ENCODE data around the gene ULK4.

DNA sequence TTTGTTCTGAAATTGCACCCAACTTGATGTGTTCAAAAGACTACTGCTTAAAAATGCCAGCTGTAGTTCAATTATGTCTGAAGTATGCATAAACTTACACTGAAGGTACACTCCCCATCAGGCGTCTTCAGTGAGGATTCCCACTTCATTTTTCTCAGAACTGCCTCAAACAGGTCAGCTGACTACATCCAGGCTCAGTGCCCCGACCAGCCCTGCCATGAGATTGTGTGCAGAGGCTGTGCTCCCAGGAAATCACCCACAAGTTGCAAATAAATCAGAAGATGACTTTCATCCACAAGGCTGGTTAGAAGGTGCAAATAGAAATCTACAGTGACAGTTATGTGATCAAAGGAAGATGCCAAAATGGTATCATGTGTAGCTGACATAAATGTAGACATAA lies 711.1 kb downstream of the ULK4 start:
- TF ChIP-seq, protein P1, sequence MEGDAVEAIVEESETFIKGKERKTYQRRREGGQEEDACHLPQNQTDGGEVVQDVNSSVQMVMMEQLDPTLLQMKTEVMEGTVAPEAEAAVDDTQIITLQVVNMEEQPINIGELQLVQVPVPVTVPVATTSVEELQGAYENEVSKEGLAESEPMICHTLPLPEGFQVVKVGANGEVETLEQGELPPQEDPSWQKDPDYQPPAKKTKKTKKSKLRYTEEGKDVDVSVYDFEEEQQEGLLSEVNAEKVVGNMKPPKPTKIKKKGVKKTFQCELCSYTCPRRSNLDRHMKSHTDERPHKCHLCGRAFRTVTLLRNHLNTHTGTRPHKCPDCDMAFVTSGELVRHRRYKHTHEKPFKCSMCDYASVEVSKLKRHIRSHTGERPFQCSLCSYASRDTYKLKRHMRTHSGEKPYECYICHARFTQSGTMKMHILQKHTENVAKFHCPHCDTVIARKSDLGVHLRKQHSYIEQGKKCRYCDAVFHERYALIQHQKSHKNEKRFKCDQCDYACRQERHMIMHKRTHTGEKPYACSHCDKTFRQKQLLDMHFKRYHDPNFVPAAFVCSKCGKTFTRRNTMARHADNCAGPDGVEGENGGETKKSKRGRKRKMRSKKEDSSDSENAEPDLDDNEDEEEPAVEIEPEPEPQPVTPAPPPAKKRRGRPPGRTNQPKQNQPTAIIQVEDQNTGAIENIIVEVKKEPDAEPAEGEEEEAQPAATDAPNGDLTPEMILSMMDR (conservative IDR thresholded peaks at IDR 0.05; ENCODE audit: low read depth, low read length), result no peak
- TF ChIP-seq NFE2L2 (IDR thresholded peaks at IDR 0.05; ENCODE audit: low read depth, low read length) (no peak), MXI1 (IDR thresholded peaks at IDR 0.05; ENCODE audit: borderline replicate concordance, low read depth, low read length) (no peak), RAD21 (IDR thresholded peaks at IDR 0.05; ENCODE audit: low read length) (no peak), POLR2A (IDR thresholded peaks at IDR 0.05; ENCODE audit: low read depth, low read length) (no peak), MAFK (IDR thresholded peaks at IDR 0.05; ENCODE audit: low read depth, low read length) (no peak), RFX5 (IDR thresholded peaks at IDR 0.05; ENCODE audit: low read depth, low read length) (no peak), CEBPB (IDR thresholded peaks at IDR 0.05; ENCODE audit: low read depth, low read length) (no peak)
- TF ChIP-seq, protein P2, sequence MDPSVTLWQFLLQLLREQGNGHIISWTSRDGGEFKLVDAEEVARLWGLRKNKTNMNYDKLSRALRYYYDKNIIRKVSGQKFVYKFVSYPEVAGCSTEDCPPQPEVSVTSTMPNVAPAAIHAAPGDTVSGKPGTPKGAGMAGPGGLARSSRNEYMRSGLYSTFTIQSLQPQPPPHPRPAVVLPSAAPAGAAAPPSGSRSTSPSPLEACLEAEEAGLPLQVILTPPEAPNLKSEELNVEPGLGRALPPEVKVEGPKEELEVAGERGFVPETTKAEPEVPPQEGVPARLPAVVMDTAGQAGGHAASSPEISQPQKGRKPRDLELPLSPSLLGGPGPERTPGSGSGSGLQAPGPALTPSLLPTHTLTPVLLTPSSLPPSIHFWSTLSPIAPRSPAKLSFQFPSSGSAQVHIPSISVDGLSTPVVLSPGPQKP (IDR thresholded peaks at IDR 0.05; ENCODE audit: borderline replicate concordance, low read depth, low read length), result no peak
- TF ChIP-seq, protein P3, sequence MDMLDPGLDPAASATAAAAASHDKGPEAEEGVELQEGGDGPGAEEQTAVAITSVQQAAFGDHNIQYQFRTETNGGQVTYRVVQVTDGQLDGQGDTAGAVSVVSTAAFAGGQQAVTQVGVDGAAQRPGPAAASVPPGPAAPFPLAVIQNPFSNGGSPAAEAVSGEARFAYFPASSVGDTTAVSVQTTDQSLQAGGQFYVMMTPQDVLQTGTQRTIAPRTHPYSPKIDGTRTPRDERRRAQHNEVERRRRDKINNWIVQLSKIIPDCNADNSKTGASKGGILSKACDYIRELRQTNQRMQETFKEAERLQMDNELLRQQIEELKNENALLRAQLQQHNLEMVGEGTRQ (IDR thresholded peaks at IDR 0.05; ENCODE audit: low read depth, low read length), result no peak
